Measurements from ENCODE around the gene DHRS7B.

DNA sequence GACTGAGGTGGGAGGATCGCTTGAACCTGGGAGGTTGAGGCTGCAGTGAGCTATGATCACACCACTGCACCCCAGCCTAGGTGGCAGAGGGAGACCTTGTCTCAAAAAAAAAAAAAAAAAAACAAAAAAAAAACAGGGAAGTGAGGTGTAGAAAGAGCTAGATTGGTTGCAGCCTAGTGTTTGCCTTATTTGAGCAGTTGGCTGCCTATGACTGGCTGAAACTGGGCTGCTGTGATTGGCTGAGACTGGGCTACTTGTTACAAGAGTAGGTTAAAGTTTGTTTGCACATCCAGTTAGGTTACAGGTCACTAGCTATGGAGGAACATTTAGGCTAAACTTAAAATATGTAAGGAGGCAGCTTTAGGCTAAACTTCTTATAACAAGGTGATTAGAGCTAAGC lies 5.7 kb downstream of the DHRS7B start:
- TF ChIP-seq, protein P1, sequence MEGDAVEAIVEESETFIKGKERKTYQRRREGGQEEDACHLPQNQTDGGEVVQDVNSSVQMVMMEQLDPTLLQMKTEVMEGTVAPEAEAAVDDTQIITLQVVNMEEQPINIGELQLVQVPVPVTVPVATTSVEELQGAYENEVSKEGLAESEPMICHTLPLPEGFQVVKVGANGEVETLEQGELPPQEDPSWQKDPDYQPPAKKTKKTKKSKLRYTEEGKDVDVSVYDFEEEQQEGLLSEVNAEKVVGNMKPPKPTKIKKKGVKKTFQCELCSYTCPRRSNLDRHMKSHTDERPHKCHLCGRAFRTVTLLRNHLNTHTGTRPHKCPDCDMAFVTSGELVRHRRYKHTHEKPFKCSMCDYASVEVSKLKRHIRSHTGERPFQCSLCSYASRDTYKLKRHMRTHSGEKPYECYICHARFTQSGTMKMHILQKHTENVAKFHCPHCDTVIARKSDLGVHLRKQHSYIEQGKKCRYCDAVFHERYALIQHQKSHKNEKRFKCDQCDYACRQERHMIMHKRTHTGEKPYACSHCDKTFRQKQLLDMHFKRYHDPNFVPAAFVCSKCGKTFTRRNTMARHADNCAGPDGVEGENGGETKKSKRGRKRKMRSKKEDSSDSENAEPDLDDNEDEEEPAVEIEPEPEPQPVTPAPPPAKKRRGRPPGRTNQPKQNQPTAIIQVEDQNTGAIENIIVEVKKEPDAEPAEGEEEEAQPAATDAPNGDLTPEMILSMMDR (IDR thresholded peaks at IDR 0.05) = no peak
- TF ChIP-seq TEAD4 (IDR thresholded peaks at IDR 0.05; ENCODE audit: borderline replicate concordance, insufficient read depth) (no peak), SMC3 (IDR thresholded peaks at IDR 0.05; ENCODE audit: low read depth, low read length) (no peak), EZH2phosphoT487 (IDR thresholded peaks at IDR 0.05; ENCODE audit: borderline replicate concordance, low read depth) (no peak), TAF1 (IDR thresholded peaks at IDR 0.05; ENCODE audit: borderline replicate concordance, low read depth, low read length) (no peak), POLR2AphosphoS5 (IDR thresholded peaks at IDR 0.05; ENCODE audit: low read depth, low read length) (no peak), RXRA (IDR thresholded peaks at IDR 0.05; ENCODE audit: borderline replicate concordance, low read depth) (no peak), YY1 (IDR thresholded peaks at IDR 0.05; ENCODE audit: low read depth) (no peak), TCF12 (IDR thresholded peaks at IDR 0.05) (no peak)
- TF ChIP-seq, protein P2, sequence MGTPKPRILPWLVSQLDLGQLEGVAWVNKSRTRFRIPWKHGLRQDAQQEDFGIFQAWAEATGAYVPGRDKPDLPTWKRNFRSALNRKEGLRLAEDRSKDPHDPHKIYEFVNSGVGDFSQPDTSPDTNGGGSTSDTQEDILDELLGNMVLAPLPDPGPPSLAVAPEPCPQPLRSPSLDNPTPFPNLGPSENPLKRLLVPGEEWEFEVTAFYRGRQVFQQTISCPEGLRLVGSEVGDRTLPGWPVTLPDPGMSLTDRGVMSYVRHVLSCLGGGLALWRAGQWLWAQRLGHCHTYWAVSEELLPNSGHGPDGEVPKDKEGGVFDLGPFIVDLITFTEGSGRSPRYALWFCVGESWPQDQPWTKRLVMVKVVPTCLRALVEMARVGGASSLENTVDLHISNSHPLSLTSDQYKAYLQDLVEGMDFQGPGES (IDR thresholded peaks at IDR 0.05; ENCODE audit: low read depth, low read length) = no peak

Measured in SK-N-SH (cell line).